Superior temporal gyrus (tissue), 1 donor: ENCODE results near the gene SMIM11.
"Not testable (repeated sequence)": the region's sequence is repeated elsewhere in the genome, so short reads cannot be mapped to it uniquely, and the experiment has no call there.

Experiments
- DNase-seq: peaks from one replicate; pipeline ENCODE4 v3.0.0-alpha.2; 2016; ENCODE audit errors: extremely low spot score

Gene SMIM11

DNA sequence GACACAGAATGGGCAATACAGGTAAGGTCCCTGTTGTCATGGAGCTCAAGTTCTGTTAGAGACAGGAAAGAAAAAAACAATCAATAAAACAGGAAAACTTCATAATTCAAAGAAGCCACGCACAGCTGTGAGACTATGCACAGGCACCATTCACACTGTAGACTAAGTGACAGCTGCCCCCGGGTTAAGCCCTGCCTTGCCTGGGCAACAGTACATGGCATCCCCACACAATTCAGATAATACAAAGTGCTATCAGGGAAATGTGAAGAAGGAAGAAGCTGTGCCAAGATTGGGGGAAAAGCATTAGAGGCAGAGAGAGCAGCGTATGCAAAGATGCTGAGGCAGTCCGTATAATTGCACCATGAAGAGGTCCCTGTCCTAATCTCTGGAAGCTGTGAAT is 20.5 kb upstream of the SMIM11 start:
- no peak for DNase-seq

DNA sequence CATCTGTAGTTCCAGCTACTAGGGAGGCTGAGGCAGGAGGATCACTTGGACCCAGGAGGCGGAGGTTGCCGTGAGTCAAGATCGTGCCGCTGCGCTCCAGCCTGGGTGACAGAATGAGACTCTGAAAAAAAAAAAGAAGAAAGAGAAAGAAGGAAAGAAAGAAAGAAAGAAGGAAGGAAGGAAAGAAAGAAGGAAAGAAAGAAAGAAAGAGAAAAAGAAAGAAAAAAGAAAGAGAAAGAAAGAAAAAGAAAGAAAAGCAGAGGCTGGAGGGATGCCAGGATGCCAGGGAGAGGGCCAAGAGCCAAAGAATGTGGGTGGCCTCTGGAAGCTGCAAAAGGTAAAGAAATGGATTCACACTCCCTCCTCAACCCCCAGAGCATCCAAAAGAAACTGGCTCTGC is 19.7 kb upstream of the SMIM11 start:
- DNase-seq, result no peak

DNA sequence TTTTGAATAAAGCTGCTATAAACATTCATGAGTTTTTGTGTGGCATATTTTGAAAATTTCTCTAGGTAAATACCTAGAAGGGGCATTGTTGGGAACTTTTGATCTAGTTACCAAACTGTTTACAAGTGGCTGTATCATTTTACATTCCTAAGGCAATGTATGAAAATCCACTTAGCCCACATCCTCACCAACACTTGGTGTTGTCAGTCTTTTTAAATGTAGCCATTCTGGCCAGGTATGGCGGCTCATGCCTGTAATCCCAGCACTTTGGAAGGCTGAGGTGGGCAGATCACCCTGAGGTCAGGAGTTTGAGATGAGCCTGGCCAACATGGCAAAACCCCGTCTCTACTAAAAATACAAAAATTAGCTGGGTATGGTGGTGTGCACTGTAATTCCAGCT is 17.4 kb upstream of the SMIM11 start:
- DNase-seq, result no peak

DNA sequence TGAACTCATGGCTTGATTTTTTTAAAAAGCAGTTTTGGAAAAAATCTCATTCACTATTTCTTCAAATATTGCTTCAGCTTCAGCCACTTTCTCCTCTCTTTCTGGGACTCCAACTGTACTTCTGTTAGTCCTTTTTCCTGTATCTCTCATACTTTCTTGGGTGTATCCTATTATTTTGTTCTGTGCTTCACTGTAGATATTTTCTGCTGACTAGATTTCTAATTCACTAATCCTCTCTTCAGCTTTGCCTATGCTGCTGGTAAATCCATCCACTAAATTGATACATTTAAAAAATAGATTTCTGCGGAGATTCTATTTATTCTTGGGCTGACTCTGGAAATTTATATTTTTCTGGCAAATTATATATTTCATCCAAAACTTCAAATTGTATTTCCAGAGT is 16.4 kb upstream of the SMIM11 start:
- no peak for DNase-seq

DNA sequence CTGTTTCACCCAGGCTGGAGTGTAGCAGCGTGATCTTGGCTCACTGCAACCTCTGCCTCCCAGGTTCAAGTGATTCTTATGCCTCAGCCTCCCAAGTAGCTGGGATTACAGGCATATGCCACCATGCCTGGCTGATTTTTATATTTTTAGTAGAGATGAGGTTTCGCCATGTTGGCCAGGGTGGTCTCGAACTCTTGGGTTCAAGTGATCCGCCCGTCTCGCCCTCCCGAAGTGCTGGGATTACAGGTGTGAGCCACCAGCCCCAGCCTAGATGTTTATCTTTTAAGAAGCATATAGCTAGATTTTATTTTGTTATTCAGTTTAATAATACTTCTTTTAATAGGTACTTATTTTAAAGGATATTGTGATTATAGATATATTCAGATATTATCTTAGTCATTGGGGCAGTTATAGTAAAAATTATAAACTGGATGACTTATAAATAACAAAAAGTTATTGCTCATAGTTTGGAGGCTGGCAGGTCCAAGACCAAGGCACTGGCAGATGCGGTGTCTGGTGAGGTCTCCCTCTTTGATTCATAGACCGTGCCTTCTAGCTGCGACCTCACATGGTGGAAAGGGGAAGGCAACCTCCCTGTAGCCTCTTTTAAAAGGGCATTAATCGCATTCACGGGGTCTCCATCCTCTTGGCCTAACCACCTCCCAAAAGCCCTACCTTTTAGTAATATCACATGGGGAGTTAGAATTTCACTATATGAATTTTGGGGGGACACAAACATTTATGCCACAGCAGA is 14.6 kb upstream of the SMIM11 start:
- no peak for DNase-seq

DNA sequence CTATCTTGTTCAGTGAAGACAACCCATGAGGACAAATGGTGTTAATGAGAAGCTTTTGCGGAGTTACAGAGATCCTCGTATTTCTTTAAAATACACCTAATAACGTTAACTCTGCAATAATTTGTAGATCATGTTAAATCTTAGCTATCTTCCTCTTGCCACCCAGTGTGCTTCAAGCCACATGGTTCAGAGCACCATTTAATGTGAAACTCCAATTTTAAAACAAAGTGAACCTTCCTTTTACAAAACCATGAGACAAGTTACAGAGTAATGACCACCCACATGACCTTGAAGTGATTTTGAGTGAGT is 13.2 kb upstream of the SMIM11 start:
- no peak for DNase-seq

DNA sequence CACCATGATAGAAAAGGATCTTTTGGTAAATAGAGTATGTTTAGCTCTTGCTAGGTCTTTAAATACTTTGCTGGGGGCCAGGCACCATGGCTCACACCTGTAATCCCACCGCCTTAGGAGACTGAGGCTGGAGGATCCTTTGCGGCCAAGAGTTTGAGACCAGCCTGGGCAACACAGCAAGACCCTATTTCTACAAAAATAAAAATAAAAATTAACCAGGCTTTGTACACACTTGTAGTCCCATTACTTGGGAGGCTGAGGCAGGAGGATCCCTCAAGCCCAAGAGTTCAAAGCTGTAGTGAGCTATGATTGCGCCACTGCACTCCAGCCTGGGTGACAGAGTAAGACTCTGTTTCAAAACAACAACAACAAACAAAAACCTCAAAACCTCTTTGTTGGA is 12.6 kb upstream of the SMIM11 start:
- DNase-seq, result no peak

DNA sequence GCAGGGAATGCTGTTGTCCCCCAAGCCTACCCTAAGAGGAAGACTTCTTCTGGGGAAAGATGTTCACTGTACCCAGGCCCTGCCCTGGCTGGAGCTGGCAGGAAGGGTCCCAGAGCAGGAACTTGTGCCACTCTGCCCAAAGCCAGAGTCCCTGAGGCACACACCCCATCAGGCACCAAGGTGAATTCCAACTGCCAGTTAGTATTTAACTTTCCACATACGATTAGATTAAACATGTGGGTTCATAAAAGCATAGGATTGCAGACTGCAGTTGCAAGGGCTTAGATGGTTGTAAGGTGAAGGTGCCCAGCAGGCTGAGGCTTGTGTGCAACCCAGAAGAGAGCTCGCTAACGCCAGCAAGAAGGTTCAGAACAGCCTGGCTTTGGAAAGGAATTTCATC is 11.6 kb upstream of the SMIM11 start, which contains the start of gene KCNE2:
KCNE2 (plus strand) TSS at position 274 of the 400 bp plus-strand sequence. CDS start 6,473 bp downstream, outside the sequence.
- no peak for DNase-seq

DNA sequence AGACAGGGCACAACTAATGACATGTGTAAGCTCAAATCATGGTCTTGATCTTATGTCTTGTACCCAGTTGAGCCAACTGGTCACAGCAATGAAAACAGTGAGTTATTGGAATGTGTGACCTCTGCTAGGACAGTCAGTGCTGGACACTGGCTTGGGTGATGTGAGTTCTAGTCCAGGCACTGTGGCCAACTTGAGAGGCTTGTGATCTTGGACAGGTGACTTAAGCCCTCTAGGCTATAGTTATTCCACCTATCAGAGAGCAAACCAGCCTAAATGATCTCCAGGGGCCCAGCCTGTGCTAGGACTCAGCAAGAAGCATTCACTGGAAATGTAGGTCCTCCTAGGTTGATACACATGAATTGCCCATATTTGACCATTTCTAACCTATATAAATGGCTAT is 10.4 kb upstream of the SMIM11 start:
- DNase-seq, result no peak

DNA sequence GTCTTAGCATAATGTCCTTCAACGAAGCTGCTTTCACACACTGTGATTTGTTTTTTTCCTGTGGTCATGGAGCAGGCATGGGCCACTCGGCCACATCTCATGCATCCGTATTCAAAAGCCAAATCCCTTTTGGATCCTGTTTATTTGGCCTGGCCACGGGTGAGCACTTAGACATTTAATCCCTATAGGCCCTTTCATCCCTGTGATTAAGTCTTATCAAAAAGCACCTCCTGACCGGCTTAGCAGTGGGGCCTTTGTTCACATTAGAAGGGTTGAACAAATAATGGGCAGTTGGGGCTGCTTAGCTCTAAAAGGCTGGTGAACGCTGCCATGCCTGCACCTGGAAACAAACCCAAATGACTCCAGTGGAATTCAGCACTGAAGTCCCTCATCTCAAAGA is 9.5 kb upstream of the SMIM11 start:
- DNase-seq, result no peak

DNA sequence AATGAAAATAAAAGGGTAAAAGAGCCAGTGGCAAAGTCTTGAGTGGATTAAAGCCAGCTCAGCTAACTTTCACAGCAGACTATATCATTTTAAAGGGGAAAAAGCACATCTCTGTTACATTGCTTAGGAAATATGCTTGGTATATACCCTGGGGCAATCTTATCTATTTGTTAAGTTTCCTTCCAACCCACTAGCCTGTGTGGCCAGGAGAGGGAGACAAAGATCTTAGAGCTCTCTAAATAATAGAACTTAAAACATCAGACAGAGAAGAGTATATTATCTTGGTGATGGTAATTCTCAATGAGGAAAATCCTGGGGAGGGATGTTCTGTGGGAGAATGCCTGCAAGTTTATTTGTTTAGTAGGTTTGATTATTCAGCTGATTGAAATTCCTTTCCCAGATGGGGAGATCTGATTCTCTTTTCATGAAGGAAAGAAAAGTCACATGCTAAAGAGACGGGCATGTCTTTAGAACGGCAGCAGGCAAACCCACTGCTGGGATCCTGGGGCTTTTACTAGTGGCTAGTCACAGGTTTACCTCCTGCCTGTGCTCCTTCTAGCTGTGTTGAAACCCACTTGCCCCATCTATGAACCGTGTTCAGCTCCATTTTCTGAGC is 7.9 kb upstream of the SMIM11 start:
- peak; percentile 77 for DNase-seq

DNA sequence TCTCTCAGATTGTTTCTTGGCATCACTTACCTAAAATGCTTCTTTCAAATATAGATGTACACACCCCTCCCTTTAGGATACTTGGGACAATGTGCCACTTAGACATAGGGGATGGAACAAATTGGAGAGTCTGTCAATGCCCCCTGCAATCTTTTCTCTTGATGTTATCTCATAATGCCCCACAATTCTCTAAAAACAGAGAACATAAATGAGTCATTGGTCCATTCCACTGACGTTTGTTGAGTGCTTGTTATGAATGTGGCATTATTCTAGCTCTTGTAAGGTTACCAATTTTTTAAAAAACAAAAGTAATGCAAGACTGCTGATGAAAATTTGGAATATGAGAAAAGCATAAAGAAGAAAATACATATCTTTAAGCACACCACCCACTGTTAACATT is 5.6 kb upstream of the SMIM11 start:
- no peak for DNase-seq

DNA sequence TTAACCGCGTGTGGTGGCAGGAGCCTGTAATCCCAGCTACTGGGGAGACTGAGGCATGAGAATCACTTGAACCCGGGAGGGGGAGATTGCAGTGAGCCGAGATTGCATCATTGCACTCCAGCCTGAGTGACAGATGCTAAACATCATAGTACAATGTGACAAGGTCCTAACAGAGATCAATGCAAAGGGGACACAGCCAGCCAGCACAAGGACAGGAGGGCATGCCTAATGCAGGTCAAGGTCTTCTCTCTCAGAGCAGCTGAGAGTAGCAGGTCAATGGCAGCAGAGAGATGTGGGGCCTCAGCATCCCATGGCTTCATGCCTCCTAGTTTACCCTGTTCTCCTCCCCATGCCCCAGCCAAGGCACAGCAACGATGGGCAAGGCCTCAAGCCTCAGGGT is 3.0 kb upstream of the SMIM11 start:
- DNase-seq, result no peak

DNA sequence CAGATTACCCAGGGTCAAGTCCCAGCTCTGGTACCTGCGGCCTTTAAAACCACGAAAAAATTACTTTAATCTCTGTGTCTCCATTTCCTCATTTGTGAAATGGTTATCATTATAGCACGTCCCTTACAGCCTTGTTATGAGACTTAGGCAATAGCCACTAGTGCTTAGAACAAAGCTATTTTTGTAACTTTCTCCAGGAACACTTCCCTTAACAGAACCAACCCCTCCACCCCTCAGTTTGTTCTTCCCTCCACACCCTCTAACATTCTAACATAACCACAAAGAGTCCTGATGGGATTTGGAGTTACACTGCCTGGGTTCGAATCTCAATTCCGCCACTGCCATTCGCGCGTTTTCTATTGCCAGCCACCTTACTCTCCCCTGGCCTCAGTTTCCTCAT is 845 bp upstream of the SMIM11 start:
- DNase-seq, result not testable (repeated sequence)

DNA sequence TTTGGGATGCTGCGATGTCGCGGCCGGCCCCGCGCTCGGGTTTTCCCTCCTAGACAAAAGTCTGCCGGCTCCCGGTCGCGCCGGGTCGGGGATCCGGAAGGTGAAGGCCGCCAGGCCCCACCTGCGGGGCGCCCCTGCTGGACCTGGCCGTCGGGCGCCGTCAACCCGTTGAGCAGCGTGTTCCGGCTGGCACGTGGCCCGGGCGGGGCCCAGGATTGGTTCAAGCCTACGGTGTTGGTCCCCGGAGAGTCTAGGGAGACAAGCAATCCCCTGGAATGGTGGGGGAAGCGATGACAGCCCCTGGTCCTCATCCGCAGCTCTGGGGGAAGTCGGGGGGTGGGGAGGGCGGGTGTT is 289 bp downstream of the SMIM11 start:
- not testable (repeated sequence) for DNase-seq

DNA sequence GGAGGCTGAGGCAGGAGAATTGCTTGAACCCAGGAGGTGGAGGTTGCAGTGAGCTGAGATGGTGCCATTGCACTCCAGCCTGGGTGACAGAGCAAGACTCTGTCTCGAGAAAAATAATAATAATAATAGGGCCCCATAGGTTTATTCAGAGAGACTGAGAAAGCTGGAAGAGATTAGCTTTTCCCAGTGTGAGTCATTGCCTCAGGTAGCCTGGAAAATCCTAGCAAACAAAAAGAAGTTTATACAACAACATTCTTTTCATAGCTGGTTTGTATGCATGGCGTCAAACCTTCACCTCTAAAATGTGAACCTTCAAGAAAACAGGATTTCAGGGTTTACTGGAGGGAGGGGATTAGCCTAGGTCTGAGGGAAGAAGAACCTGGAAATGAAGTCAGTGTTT is 7.8 kb downstream of the SMIM11 start:
- not testable (repeated sequence) for DNase-seq

DNA sequence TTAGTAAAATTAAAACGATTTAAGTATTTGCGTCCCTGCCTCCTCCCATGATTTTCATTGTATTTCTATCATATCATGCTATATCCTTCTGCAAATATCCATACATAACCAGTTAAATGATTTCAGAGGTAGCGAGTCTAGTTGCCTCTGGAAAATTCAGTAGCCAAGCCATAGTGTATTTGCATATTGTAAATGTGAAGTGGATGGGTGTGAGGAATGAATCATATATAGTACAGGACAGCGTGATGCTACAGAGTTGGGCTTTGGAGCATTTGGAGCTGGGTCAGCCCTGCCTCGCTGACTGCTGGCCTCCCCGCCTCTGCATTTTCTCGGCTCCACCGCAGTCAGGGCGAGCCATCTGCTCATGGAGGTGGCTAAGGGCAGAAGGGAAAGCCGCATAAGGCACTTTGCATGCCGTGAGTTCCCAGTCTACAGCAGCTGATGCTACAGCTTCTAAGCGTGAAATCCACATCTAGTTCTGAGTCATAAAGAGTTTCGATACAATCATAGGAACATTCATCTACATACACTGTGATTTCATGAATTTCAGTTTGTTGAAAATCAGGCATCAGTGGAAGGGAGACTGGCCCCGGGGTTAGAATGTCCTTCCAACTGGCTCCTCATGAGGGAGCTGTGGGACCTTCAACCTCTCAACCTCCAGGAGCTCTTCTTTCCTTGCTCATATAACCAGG is 8.6 kb downstream of the SMIM11 start:
- DNase-seq, result not testable (repeated sequence)

DNA sequence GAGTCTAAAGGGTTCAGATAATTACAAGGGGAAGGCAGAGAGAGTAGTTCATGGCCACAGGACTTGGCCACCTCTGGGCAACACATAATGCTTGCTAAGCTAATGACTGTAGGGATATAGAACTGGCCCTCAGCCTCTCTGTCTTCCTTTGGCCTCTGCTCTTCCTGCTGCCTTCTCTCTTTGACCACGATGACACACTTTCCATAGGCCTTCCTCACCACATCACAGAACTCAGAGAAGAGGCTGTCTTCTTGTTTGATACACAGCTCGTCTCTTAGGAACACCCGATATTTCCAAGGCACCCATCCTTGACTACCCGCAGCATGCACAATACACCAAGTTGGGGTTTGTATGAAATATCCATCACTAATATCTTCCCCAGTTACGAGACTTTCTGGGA is 25.2 kb downstream of the SMIM11 start:
- DNase-seq, result not testable (repeated sequence)

DNA sequence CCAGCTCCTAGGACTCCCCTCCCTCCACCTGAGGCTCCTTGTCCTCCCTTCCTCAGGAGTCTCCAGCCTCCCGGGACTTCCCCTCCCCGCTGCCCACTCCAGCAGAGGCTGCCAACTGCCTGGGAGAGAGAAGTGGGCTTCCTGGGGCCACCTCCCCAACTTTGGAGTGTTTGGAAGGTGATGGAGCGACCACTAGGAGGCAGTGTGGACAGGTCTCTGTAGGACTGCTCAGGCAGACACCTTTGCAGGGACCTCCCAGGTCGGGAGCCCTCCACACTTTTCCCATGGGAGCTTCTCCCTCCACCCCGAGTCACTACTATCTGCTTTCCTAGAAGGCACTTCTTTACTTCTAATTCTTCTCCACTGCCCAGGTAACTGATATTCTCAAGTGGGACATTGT is 29.4 kb downstream of the SMIM11 start:
- DNase-seq, result not testable (repeated sequence)

DNA sequence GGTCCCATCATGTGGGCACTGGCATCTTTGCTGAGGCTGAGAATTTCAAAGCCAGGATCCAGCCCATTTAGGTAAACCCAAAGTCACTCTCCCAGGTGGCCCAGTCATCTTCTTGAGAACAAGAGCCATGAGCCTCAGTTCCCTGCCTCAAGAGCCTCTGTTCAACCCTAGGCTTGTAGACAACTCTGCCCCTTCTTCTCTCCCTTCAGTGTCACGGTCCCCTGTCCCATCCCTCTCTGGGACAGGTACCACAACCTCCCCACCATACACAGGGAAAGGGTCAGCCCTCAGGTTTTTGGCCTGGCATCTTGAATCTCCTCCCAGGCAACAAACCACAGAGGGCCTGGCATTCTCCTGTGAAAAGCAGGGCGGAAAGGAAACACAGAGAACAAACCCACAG is 30.4 kb downstream of the SMIM11 start:
- not testable (repeated sequence) for DNase-seq

DNA sequence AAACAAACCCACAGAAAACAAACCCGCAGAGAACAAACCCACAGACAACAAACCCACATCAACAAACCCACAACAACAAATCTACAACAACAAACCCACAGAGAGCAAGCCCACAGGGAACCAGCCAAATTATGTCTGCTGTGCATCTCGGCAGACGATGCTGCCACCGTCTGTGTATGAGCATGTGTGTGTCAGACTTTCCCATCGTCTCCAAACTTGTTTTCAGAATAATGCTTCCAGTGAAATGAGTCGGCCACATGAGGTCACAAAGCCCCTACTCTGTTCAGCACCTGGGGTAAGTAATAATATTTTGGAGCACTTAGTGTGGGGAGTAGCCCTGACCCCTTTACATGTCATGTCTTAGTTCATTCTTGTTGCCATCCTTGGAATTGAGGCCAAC is 30.8 kb downstream of the SMIM11 start:
- DNase-seq, result not testable (repeated sequence)

DNA sequence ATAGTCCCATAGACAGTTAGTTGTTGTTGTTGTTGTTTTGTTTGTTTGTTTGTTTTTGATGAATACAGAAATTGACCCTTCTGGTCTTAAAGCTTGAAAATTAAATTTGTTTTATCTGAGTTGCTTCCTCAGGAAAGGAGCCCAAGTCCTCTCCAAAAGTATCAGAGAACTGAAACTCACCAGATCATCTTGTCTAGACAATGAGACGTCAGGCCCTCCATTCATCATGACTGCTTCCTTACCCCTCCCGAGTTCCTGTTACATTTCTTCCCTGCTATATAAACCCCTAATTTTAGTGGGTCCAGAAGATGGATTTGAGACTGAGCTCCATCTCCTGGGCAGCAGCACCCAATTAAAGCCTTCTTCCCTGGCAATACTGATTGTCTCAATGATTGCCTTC is 31.4 kb downstream of the SMIM11 start:
- not testable (repeated sequence) for DNase-seq

DNA sequence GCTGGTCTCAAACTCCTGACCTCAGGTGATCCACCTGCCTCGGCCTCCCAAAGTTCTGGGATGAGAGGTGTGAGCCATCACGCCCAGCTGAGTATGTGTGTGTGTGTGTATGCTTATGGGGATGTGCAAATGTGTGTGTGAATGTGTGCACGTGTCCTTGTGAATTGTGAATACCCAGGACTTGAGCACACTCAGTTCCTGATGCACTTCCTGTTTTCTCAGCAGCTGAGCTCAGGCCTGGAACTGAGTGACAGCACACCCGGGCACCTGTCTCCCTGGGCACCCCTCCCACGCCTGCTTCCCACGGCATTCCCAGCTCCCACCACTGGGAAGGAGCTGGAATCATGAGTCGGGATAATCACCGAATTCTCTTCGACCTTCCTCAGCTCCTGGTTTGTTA is 32.0 kb downstream of the SMIM11 start:
- not testable (repeated sequence) for DNase-seq
